GM12878 (cell line): ENCODE data around the gene WIPF1. TPM values are rescaled to one million over a fixed set of nuclear protein-coding genes. Genes with fewer than 3 reads are reported as not detected.

Experiments
- BCL3 ChIP-seq: IDR thresholded peaks from 2 replicates; pipeline ENCODE4 v1.6.1; 2011; ENCODE audit warnings: borderline replicate concordance, low read depth, mild to moderate bottlenecking, moderate library complexity, low read length; ENCODE audit not compliant: insufficient read depth, poor library complexity, severe bottlenecking
- CEBPZ ChIP-seq: fragments of 150-350 bp; IDR thresholded peaks from 2 replicates; pipeline ENCODE4 v1.6.1; 2016; ENCODE audit warnings: low read depth, low read length
- CHD2 ChIP-seq: IDR thresholded peaks from 2 replicates; pipeline ENCODE4 v1.6.1; 2011; ENCODE audit warnings: low read depth, low read length, improper control_type of control experiment, borderline replicate concordance
- CREB1 ChIP-seq: IDR thresholded peaks from 2 replicates; pipeline ENCODE4 v1.6.1; 2012; ENCODE audit warnings: low read depth, mild to moderate bottlenecking, inconsistent platforms
- EZH2 ChIP-seq: IDR thresholded peaks from 2 replicates; pipeline ENCODE4 v1.6.1; 2012; ENCODE audit warnings: low read depth, mild to moderate bottlenecking, control low read depth, inconsistent platforms, low read length, borderline replicate concordance; ENCODE audit not compliant: control insufficient read depth
- HCFC1 ChIP-seq: fragments of 150-350 bp; IDR thresholded peaks from 2 replicates; pipeline ENCODE4 v1.6.1; 2014; ENCODE audit warnings: low read length
- IRF3 ChIP-seq: fragments of 450-650 bp; IDR thresholded peaks from 2 replicates; pipeline ENCODE4 v1.6.1; 2014; ENCODE audit warnings: mild to moderate bottlenecking
- KDM1A ChIP-seq: fragments of 200-600 bp; sonication (generic); IDR thresholded peaks from 2 replicates; pipeline ENCODE4 v1.6.1; 2016; ENCODE audit warnings: borderline replicate concordance
- MXI1 ChIP-seq: fragments of 150-350 bp; IDR thresholded peaks from 2 replicates; pipeline ENCODE4 v1.6.1; 2011; ENCODE audit warnings: low read depth, mild to moderate bottlenecking, inconsistent platforms, low read length, improper control_type of control experiment
- MYB ChIP-seq: fragments of 150-350 bp; IDR thresholded peaks from 2 replicates; pipeline ENCODE4 v1.6.1; 2014; ENCODE audit warnings: mild to moderate bottlenecking, low read depth, low read length, borderline replicate concordance
- NFYB ChIP-seq: IDR thresholded peaks from 2 replicates; pipeline ENCODE4 v1.6.1; 2011; ENCODE audit warnings: low read depth, mild to moderate bottlenecking, low read length, improper control_type of control experiment, moderate library complexity; ENCODE audit not compliant: insufficient read depth
- PKNOX1 ChIP-seq: fragments of 450-650 bp; IDR thresholded peaks from 2 replicates; pipeline ENCODE4 v1.6.1; 2016; ENCODE audit warnings: mild to moderate bottlenecking
- POLR2AphosphoS2 ChIP-seq: IDR thresholded peaks from 2 replicates; pipeline ENCODE4 v1.6.1; 2011; ENCODE audit warnings: low read depth, mild to moderate bottlenecking, low read length, improper control_type of control experiment, moderate library complexity
- RAD51 ChIP-seq: fragments of 450-650 bp; IDR thresholded peaks from 2 replicates; pipeline ENCODE4 v1.6.1; 2016; ENCODE audit warnings: moderate library complexity, mild to moderate bottlenecking, inconsistent platforms
- SMAD1 ChIP-seq: fragments of 450-650 bp; IDR thresholded peaks from 2 replicates; pipeline ENCODE4 v1.6.1; 2018; ENCODE audit warnings: mild to moderate bottlenecking, low read depth; ENCODE audit not compliant: partially characterized antibody
- SREBF2 ChIP-seq: IDR thresholded peaks from 2 replicates; pipeline ENCODE4 v1.6.1; 2012; ENCODE audit warnings: mild to moderate bottlenecking, low read length
- STAT3 ChIP-seq: IDR thresholded peaks from 2 replicates; pipeline ENCODE4 v1.6.1; 2011; ENCODE audit warnings: low read depth, low read length, improper control_type of control experiment
- ZNF592 ChIP-seq: fragments of 450-650 bp; IDR thresholded peaks from 2 replicates; pipeline ENCODE4 v1.6.1; 2017; ENCODE audit warnings: mild to moderate bottlenecking, moderate library complexity
- polyA plus RNA-seq, 11 experiments: library from polyadenylated mRNA; depleted of rRNA in 4 of 11; unstranded in 6 of 11; stranded (reverse) in 5 of 11; fragments of >200 nt; fragmentation: Nextera tagmentation in 4 of 11; fragmentation: Illumina TruSeq in 1 of 11; extraction: Ambion mirVana in 4 of 11; extraction: Trizol in 1 of 11; gene quantifications; 1 replicate in 1 of 11; 2 replicates in 10 of 11; pipeline versions ENCODE4 v1.2.1 to v1.2.3, GENCODE V29; 2011 to 2016; ENCODE audit warnings: inconsistent platforms in 2 of 11, missing spikeins in 2 of 11, low read depth in 1 of 11
- total RNA-seq, 4 experiments: library from RNA; depleted of rRNA in 3 of 4; stranded (reverse); fragments of >200 nt in 3 of 4; fragmentation: Illumina TruSeq in 1 of 4; extraction: Trizol in 1 of 4; gene quantifications; 2 replicates each; pipeline versions ENCODE4 v1.2.1 to v1.2.3, GENCODE V29; 2013 to 2021

Gene WIPF1
- total and polyA plus RNA-seq, 10 of the 15 experiments (the other 5 are each of a cell fraction or from before 2014, with no cell fraction given), result 23.1 to 188 (median 68.9) TPM

- TF ChIP-seq BCL3 (peak; percentile 72), POLR2AphosphoS2 (no peak), MXI1 (no peak), MYB (no peak), HCFC1 (no peak), STAT3 (no peak), SMAD1 (no peak), CEBPZ (no peak), IRF3 (no peak), RAD51 (no peak), ZNF592 (no peak), KDM1A (no peak), SREBF2 (no peak), EZH2 (no peak), NFYB (no peak), CREB1 (no peak; the same call in 1 of the 2 replicates), PKNOX1 (no peak), CHD2 (no peak)
Measured at GRCh38 chr2:174607989-174608865, 10.6 kb upstream of the WIPF1 start (continued).
